H1 (cell line): ENCODE data around the gene ERI3. TPM values are rescaled to one million over a fixed set of nuclear protein-coding genes. Genes with fewer than 3 reads are reported as not detected.

Source experiments
- CTCF ChIA-PET: fragments of 300-600 bp; sonication (Branson Sonifier 250); formaldehyde crosslinking; loops from one replicate; lab custom pipeline; 2021; ENCODE audit not compliant: partially characterized antibody; lab: Charles Lee
- POLR2A ChIA-PET: fragments of 300-600 bp; sonication (Branson Sonifier 250); formaldehyde crosslinking; loops from one replicate; lab custom pipeline; 2021; ENCODE audit warnings: inconsistent platforms; ENCODE audit not compliant: partially characterized antibody; lab: Charles Lee
- DNase-seq, 2 experiments: peaks; one replicate each; pipeline versions ENCODE4 v3.0.0 to v3.0.0-alpha.2; 2010 to 2022; ENCODE audit warnings: low spot score in 2 of 2, low read depth in 1 of 2, mixed read lengths in 1 of 2
- FAIRE-seq: peaks from 2 replicates; lab custom pipeline; 2011; peaks lifted over from hg19 to GRCh38; lab: Jason Lieb, UNC
- H2AFZ ChIP-seq: 2 replicates; pipeline ENCODE4 v1.8.1; 2012; ENCODE audit warnings: low read length, inconsistent platforms
- H2AK5ac ChIP-seq: 2 replicates; pipeline ENCODE4 v1.6.1; 2013; ENCODE audit warnings: low read depth, low read length
- H2BK120ac ChIP-seq: replicated peaks from 2 replicates; pipeline ENCODE3; 2013; ENCODE audit warnings: low read depth, low read length, inconsistent platforms
- H2BK12ac ChIP-seq: 2 replicates; pipeline ENCODE4 v1.6.1; 2013; ENCODE audit warnings: low read depth, low read length
- H2BK15ac ChIP-seq: 2 replicates; pipeline ENCODE4 v1.6.1; 2013; ENCODE audit warnings: low read length
- H2BK20ac ChIP-seq: 2 replicates; pipeline ENCODE4 v1.6.1; 2013; ENCODE audit warnings: low read length
- H2BK5ac ChIP-seq: 2 replicates; pipeline ENCODE4 v1.6.1; 2013; ENCODE audit warnings: low read depth, low read length
- H3K14ac ChIP-seq: 2 replicates; pipeline ENCODE4 v1.6.1; 2013; ENCODE audit warnings: inconsistent platforms; ENCODE audit not compliant: insufficient read length
- H3K18ac ChIP-seq: 2 replicates; pipeline ENCODE4 v1.6.1; 2013; ENCODE audit warnings: low read length; ENCODE audit errors: extremely low read depth
- H3K23ac ChIP-seq: 2 replicates; pipeline ENCODE4 v1.6.1; 2013; ENCODE audit warnings: inconsistent platforms; ENCODE audit not compliant: insufficient read length
- H3K23me2 ChIP-seq: 2 replicates; pipeline ENCODE4 v1.6.1; 2013; ENCODE audit warnings: low read depth, low read length
- H3K27ac ChIP-seq: 2 replicates; pipeline ENCODE4 v1.6.1; 2011; ENCODE audit warnings: low read depth, low read length, inconsistent platforms
- H3K27me3 ChIP-seq, 4 experiments: replicated peaks in 1 of 4; 1 replicate in 1 of 4; 2 replicates in 3 of 4; pipeline versions ENCODE4 v1.6.1 to v1.8.1; 2011 to 2013; ENCODE audit warnings: low read length in 3 of 4, mild to moderate bottlenecking in 3 of 4, inconsistent platforms in 2 of 4, mixed read lengths in 2 of 4, moderate library complexity in 1 of 4; ENCODE audit not compliant: control insufficient read depth in 3 of 4, insufficient read depth in 3 of 4; ENCODE audit errors: extremely low read depth in 1 of 4
- H3K36me3 ChIP-seq, 4 experiments: 2 replicates each; pipeline versions ENCODE4 v1.6.1 to v1.8.1; 2011 to 2013; ENCODE audit warnings: mild to moderate bottlenecking in 4 of 4, low read length in 3 of 4, moderate library complexity in 2 of 4, control low read depth in 1 of 4, inconsistent platforms in 1 of 4; ENCODE audit not compliant: insufficient read depth in 4 of 4, control insufficient read depth in 2 of 4
- H3K4ac ChIP-seq: replicated peaks from 2 replicates; pipeline ENCODE3; 2013; ENCODE audit warnings: low read length, low read depth, mixed read lengths, inconsistent platforms; ENCODE audit not compliant: insufficient read length
- H3K4me1 ChIP-seq, 4 experiments: replicated peaks in 1 of 4; 1 replicate in 1 of 4; 2 replicates in 3 of 4; pipeline versions ENCODE4 v1.6.1 to v1.8.1; 2011 to 2013; ENCODE audit warnings: low read length in 3 of 4, inconsistent platforms in 2 of 4, mixed read lengths in 1 of 4; ENCODE audit not compliant: insufficient read depth in 4 of 4, control insufficient read depth in 3 of 4
- H3K4me2 ChIP-seq, 2 experiments: 2 replicates each; pipeline versions ENCODE4 v1.6.1 to v1.8.1; 2011 to 2013; ENCODE audit warnings: low read depth in 2 of 2, low read length in 2 of 2, control low read depth in 1 of 2, inconsistent platforms in 1 of 2, mild to moderate bottlenecking in 1 of 2; ENCODE audit not compliant: insufficient read depth in 1 of 2
- H3K4me3 ChIP-seq, 4 experiments: fragments of 200-600, 300-600 bp in 1 of 4; sonication (generic), shearing (Covaris generic), sonication (Bioruptor Twin) in 1 of 4; 2 replicates each; pipeline versions ENCODE4 v1.5.1 to v1.8.1; 2011 to 2016; ENCODE audit warnings: low read length in 4 of 4, low read depth in 3 of 4, control low read depth in 2 of 4, inconsistent platforms in 2 of 4, mild to moderate bottlenecking in 2 of 4, mixed read lengths in 1 of 4, moderate library complexity in 1 of 4; ENCODE audit not compliant: insufficient read depth in 2 of 4; ENCODE audit errors: extremely low read depth in 1 of 4
- H3K56ac ChIP-seq: replicated peaks from 2 replicates; pipeline ENCODE3; 2013; ENCODE audit warnings: low read depth, mild to moderate bottlenecking, mixed read lengths, low read length, inconsistent platforms; ENCODE audit not compliant: insufficient read length
- H3K79me1 ChIP-seq: 2 replicates; pipeline ENCODE4 v1.6.1; 2013; ENCODE audit warnings: low read depth, low read length, control low read depth
- H3K79me2 ChIP-seq, 2 experiments: 2 replicates each; pipeline versions ENCODE4 v1.6.1 to v1.8.1; 2012 to 2013; ENCODE audit warnings: low read length in 2 of 2, mild to moderate bottlenecking in 2 of 2, inconsistent platforms in 1 of 2; ENCODE audit not compliant: insufficient read depth in 2 of 2, control insufficient read depth in 1 of 2
- H3K9ac ChIP-seq, 4 experiments: replicated peaks in 1 of 4; 1 replicate in 1 of 4; 2 replicates in 3 of 4; pipeline versions ENCODE4 v1.6.1 to v1.8.1; 2011 to 2013; ENCODE audit warnings: low read depth in 3 of 4, low read length in 3 of 4, control low read depth in 2 of 4, mild to moderate bottlenecking in 2 of 4, moderate library complexity in 2 of 4, inconsistent platforms in 1 of 4; ENCODE audit errors: extremely low read depth in 1 of 4
- H3K9me3 ChIP-seq, 2 experiments: 2 replicates each; pipeline versions ENCODE4 v1.6.1 to v1.8.1; 2012 to 2013; ENCODE audit warnings: mild to moderate bottlenecking in 2 of 2, moderate library complexity in 2 of 2, control low read depth in 1 of 2, inconsistent platforms in 1 of 2, low read depth in 1 of 2, low read length in 1 of 2, mixed read lengths in 1 of 2; ENCODE audit not compliant: insufficient read depth in 2 of 2
- H4K20me1 ChIP-seq, 2 experiments: replicated peaks in 1 of 2; 2 replicates each; pipeline versions ENCODE3 to v1.8.1; 2011 to 2013; ENCODE audit warnings: inconsistent platforms in 2 of 2, low read length in 2 of 2, mild to moderate bottlenecking in 1 of 2; ENCODE audit not compliant: insufficient read depth in 2 of 2, control insufficient read depth in 1 of 2
- H4K5ac ChIP-seq: 2 replicates; pipeline ENCODE4 v1.6.1; 2013; ENCODE audit warnings: low read length, low read depth, mixed read lengths, inconsistent platforms; ENCODE audit not compliant: insufficient read length
- H4K8ac ChIP-seq: 2 replicates; pipeline ENCODE4 v1.8.0; 2013; ENCODE audit warnings: mild to moderate bottlenecking, moderate library complexity, low read length, inconsistent platforms; ENCODE audit not compliant: insufficient read depth; ENCODE audit errors: extremely low read depth
- H4K91ac ChIP-seq: replicated peaks from 2 replicates; pipeline ENCODE3; 2013; ENCODE audit warnings: low read length, mixed read lengths, inconsistent platforms; ENCODE audit not compliant: insufficient read length
- EGR1 ChIP-seq: IDR thresholded peaks from 2 replicates; pipeline ENCODE4 v1.6.1; 2011; ENCODE audit warnings: low read depth, low read length, borderline replicate concordance
- NANOG ChIP-seq: IDR thresholded peaks from 2 replicates; pipeline ENCODE4 v1.6.1; 2011; ENCODE audit warnings: low read length, low read depth, mild to moderate bottlenecking, inconsistent platforms; ENCODE audit not compliant: insufficient read depth, poor library complexity, severe bottlenecking
- PHF8 ChIP-seq: fragments of 200-600 bp; sonication (generic); conservative IDR thresholded peaks from 2 replicates; pipeline ENCODE4 v1.7.1; 2012; ENCODE audit warnings: low read depth, mild to moderate bottlenecking, inconsistent platforms, low read length, moderate library complexity
- TAF1 ChIP-seq: IDR thresholded peaks from 2 replicates; pipeline ENCODE4 v1.6.1; 2011; ENCODE audit warnings: mild to moderate bottlenecking, low read depth, low read length
- TEAD4 ChIP-seq: IDR thresholded peaks from 2 replicates; pipeline ENCODE4 v1.6.1; 2012; ENCODE audit warnings: low read depth, low read length, inconsistent platforms, mixed read lengths
- USF2 ChIP-seq: IDR thresholded peaks from 2 replicates; pipeline ENCODE4 v1.6.1; 2011; ENCODE audit warnings: low read length, improper control_type of control experiment
- WGBS, 2 experiments: shearing (Covaris generic) in 1 of 2; methylation state at CpG; one replicate each; pipeline versions ENCODE4 v1.1.6 to v1.1.7; 2013 to 2015; ENCODE audit warnings: low lambda C conversion rate in 2 of 2, mixed read lengths in 2 of 2, inconsistent platforms in 1 of 2, low coverage in 1 of 2, missing lambda C conversion rate in 1 of 2; ENCODE audit not compliant: insufficient replicate concordance in 2 of 2, insufficient coverage in 1 of 2, insufficient read length in 1 of 2; ENCODE audit errors: extremely low coverage in 1 of 2, missing lambda C conversion rate in 1 of 2; 5-methylcytosine and 5-hydroxymethylcytosine counted together
- polyA plus RNA-seq, 7 experiments: library from polyadenylated mRNA; depleted of rRNA in 3 of 7; stranded (reverse) in 5 of 7; unstranded in 2 of 7; fragments of >200 nt in 5 of 7; fragments of 200-250 nt in 2 of 7; gene quantifications; 1 replicate in 5 of 7; 2 replicates in 1 of 7; 4 replicates in 1 of 7; pipeline versions ENCODE4 v1.2.1 to v1.2.3, GENCODE V29; 2011 to 2013; ENCODE audit warnings: missing spikeins in 2 of 7, mixed read lengths in 2 of 7
- total RNA-seq: library from RNA; stranded (reverse); fragmentation: NEBNext Ultra II Directional; extraction: Animal tissue kit (Norgen Biotek cat#: 25700); gene quantifications from 2 replicates; pipeline ENCODE4 v1.2.1, GENCODE V29; 2021

Gene ERI3
- total and polyA plus RNA-seq, 2 of the 8 experiments (the other 6 are each of a cell fraction or from before 2014, with no cell fraction given) = 81.1 to 199 TPM

- H3K4ac ChIP-seq = no peak overlapping the region
- no peak overlapping the region for H3K27ac ChIP-seq
- CTCF ChIA-PET = interaction anchor here (0.7 to 8.6 kb wide), 6 partner anchors 10 to 67 kb away, joined by 3 to 60 read pairs (median 4); no protein-coding TSS in a partner anchor
- DNase-seq (no peak), FAIRE-seq (no peak)
- H3K9me3 ChIP-seq = no peaks in the 10 kb centered on the region
- no peaks in the 10 kb centered on the region for H3K23me2 ChIP-seq
- no peak overlapping the region for H2BK120ac ChIP-seq
- peaks cover 3% of the 10 kb centered on the region for H3K79me1 ChIP-seq
- no peak overlapping the region for H3K4me3 ChIP-seq
- TF ChIP-seq TEAD4 (no peak), NANOG (no peak), EGR1 (no peak), PHF8 (no peak), TAF1 (no peak), USF2 (no peak)
- H3K4me2 ChIP-seq = no peak overlapping the region
- peaks cover 3 to 9% of the 10 kb centered on the region in 2 experiments for H4K20me1 ChIP-seq
- no peak overlapping the region for H2BK12ac ChIP-seq
- H2AFZ ChIP-seq = no peak overlapping the region
- H3K27me3 ChIP-seq = no peaks in the 10 kb centered on the region
- H3K23ac ChIP-seq = no peak overlapping the region
- H2AK5ac ChIP-seq = no peak overlapping the region
- H3K18ac ChIP-seq = no peak overlapping the region
- H4K91ac ChIP-seq = no peak overlapping the region
- no peak overlapping the region for H2BK5ac ChIP-seq
- no peak overlapping the region for H4K5ac ChIP-seq
- H4K8ac ChIP-seq = no peak overlapping the region
- POLR2A ChIA-PET = no interaction called here
- no peak overlapping the region for H2BK15ac ChIP-seq
- no peak overlapping the region for H3K14ac ChIP-seq
- no peaks in the 10 kb centered on the region for H3K79me2 ChIP-seq
- H3K36me3 ChIP-seq = peaks cover 2 to 21% (median 10%) of the 10 kb centered on the region in 4 experiments; a peak in 5 of 8 replicates
- no peak overlapping the region for H3K56ac ChIP-seq
- H3K4me1 ChIP-seq = no peaks in the 10 kb centered on the region
- 85% methylated on average over 3 of the region's 3 CpGs; no CpG with 5 or more reads in 1 of the 2 experiments for WGBS, 2 experiments
- H2BK20ac ChIP-seq = no peak overlapping the region
- H3K9ac ChIP-seq = no peak overlapping the region
Observed at GRCh38 chr1:44283524-44284173, 71.4 kb downstream of the ERI3 start.
